Measurements from ENCODE around the gene OR52E6.

Gene OR52E6

DNA sequence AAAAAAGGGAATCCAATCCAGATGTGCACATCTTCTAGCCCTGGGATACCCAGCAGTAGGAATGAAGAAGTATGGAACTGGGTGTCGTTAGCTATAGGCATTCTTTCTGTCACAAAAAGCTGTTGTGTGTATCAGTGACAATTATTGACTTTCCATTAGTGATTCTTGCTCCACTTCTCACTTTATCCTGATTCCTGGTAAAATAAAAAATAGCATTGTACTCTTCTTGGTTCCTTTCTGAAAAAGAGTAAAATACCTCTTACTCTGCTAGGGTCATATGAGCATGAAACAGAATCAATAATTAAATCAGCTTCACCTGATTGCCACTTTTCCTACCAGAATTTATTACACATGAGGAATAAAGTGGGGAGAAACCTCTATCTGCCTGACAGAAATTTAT, at the start of gene OR52E6:
TSS of gene OR52E6 (minus strand) at position 101 of the 400 bp plus-strand sequence. CDS start at position 101, 0 bp downstream.
- no peak for DNase-seq

DNA sequence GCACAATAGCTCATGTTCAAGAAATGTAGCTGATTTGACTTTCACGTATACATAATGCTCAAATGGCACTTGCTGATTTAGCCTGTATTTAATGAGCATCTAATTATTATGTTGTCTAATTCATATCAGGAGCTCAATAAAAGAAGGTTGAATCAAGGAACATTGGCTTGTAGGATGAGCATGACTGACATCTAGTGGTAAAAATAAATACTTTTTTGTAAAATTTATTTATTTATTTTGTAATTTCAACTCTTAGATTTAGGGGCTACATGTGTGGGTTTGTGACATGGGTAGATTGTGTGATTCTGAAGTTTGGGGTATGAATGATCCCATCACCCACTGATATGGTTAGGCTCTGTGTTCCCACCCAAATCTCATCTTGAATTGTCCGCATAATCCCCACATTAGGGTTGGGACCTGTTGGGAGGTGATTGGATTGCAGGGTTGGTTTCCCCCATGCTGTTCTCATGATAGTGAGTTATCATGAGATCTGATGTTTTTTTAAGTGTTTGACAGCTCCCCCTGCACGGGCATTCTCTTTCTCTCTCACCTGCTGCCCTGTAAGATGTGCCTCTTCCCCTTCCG, 49.6 kb upstream of the OR52E6 start:
- no peak for DNase-seq

DNA sequence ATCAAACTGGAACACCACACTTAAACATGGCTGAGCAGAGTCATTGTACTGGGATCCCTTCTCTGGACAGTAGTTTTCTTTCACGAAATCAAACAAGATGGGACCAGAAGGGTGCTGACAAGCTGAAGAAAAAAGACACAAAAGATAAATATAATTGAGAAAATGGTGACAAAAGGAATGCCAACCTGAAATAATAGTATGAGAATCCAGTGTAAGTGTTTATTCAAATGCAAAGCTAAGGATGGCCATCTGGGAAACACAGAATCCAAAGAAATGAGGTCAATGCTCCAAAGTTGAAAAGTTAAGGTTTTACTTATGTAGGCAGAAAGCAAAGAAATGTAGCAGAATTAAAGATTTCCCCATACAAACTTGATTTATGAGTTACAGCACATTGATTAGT, 46.0 kb upstream of the OR52E6 start:
- no peak for DNase-seq

DNA sequence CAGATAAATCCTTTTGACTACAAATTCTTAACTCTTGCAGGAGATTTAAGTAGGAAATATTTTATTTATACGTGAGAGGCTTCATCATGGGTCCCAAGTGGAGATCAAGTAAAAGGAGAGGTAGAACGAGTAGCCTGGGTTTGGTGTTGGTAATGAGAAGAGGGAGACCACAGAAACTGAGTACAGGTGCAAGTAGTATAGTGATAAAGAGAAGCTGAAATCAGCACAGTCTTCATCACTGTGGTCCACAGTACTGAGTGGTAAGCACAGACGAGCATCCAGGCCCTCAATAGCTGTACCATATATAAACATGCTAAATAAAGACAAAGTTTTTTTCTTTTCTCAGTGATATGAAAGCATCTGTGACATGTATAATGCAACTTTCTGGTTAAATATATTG, 45.5 kb upstream of the OR52E6 start:
- DNase-seq, result no peak

DNA sequence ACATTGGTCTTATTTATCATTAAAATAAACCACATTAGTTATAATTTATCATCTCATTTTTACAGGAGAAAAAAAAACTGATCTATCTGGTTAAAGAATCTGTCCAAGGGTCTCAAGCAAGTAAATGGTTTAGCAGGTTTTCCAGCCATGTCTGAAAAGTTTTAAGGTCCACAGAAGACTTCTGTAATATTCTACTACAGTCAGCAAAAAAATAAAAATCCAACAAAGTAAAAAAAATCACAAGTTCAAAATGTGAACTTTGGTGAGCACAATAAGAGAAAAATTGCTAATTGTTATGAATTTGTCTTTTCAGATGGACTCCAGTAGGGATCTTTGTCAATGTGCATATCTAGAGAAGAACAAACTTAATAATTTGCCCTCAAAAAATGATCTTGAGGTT, 40.1 kb upstream of the OR52E6 start:
- no peak for DNase-seq

DNA sequence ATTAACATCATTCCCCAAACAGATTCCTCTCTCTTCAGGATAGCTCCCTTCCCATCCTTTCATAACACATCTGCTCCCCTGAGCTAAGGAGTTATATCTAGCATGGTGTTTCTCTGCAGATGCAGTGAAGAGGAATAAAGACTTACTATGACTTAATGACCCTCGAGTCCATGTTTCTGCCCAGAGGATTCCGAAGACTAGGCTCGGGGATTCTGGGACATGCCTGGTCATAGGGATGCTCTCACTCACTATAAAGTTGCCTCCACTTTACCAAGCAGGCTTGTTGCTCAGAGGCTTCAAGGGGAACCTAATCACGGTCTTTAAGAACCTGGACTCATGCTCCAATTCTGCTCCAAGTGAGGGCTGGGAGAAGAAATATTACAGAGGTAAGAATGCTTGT, 38.6 kb upstream of the OR52E6 start, which contains the start of gene OR52E4:
TSS of gene OR52E4 (plus strand) at position 301 of the 400 bp plus-strand sequence. CDS start 3,664 bp downstream, outside the sequence.
- no peak for DNase-seq

DNA sequence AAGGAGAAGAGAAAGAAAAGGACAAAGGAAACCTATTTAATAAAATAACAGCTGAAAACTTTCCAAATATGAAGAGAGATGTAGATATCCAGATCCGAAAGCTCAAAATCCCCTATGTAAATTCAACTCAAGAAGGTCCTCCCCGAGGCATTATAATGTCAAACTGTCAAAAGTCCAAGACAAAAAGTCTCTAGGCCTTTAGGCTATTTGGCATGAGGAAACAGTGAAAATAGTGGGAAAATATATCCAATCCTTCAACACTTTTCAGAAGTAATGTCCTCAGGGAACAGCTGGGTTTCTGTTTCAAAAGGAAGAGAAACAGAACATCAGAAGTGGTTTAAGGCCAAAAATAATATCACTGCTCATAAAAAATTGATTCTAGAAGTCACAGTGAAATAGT, 36.9 kb upstream of the OR52E6 start:
- DNase-seq, result no peak

DNA sequence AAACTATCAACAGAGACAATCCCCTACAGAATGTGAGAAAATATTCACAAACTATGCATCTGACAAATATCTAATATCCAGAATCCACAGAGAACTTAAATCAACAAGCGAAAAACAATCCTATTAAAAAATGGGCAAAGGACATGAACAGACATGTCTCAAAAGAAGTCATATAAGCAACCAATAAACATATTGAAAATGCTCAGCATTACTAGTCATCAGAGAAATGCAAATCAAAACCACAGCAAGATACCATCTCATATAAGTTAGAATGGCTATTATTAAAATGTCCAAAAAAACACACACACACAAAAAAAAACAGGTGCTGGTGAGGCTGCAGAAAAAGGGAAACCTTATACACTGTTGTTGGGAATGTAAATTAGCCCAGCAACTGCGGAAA, 24.1 kb upstream of the OR52E6 start:
- DNase-seq, result no peak

DNA sequence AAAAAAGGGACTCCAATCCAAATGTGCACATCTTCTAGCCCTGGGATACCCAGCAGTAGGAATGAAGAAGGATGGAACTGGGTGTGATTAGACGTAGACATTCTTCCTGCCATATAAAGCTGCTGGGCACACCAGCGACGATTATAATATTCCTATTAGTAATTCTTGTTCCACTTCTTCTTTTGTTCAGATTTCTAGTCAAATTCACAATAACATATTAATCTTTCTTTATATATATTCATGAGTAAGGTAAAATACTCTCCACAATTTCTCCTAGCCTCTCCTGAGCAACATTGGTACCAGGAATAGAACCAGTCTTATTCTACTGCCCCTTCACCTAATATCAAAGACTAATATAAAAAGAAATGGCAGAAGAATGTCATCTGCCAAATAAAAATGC, 15.9 kb upstream of the OR52E6 start, which contains the start of gene OR52E8:
TSS of gene OR52E8 (minus strand) at position 101 of the 400 bp plus-strand sequence. CDS start at position 101, 0 bp downstream.
- DNase-seq, result no peak

DNA sequence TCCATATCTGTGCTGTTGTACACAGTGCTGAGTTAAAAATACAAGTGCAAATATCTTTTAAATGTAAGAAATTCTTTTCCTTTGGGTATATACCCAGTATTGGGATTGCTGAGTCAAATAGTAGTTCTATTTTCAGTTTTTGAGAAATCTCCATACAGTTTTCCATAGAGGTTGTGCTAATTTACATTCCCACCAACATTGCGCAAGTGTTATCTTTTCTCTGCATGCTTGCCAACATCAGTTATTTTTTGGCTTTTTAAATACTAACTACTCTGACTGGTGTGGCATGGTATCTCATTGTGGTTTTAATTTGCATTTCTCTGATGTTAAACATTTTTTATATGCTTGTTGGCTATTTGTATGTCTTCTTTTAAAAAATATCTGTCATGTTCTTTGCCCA, 9.3 kb upstream of the OR52E6 start:
- DNase-seq, result no peak

DNA sequence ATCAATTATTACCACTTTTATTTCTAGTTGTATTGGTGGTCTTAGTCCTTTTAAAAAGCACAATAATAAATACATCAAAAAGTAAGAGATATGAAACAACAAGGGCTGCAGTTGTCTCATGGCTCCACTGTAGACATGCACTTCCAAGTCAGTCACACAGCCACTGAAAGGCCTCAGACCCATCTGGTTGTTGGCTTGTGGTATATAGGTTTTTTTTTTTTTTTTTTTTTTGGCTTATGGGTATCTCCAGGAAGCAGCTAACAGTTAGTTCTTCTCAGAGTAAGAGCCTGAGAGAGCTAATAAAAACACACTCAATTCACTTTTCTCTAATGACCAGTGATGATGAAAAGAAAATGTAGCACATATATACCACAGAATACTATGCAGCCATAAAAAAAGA, 6.0 kb upstream of the OR52E6 start:
- DNase-seq, result peak; percentile 12

DNA sequence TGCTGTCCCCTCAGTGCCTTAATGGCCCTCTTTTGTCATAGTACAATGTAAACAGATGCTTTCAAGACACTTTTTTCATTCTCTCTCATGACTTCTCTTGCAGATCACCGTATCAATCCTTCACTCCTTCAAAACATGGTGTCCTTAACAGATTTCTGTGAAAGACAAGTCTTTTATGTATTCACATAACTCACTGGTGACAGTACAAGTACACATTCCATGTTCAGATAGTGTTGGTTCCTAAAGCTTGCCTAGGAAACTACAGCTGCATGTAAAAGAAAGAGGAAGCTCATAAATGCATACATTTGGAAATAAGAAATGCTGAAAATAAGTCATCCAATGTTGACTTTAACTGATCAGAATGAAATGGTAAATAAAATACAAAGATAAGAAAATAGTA, 5.0 kb upstream of the OR52E6 start:
- no peak for DNase-seq

DNA sequence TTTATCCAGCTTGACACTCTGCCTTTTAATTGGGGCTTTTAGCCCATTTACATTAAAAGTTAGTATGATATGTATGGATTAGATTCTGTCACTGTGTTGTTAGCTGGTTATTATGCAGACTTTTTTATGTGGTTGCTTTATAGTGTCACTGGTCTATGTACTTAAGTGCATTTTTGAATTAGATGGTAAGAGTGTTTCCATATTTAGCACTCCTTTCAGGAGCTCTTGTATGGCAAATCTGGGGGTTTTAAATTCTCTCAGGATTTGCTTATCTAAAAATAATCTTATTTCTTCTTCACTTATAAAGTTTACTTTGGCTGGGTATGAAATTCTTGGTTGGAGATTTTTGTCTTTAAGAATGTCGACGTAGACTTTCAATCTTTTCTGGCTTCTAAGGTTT, 4.0 kb downstream of the OR52E6 start:
- DNase-seq, result no peak

DNA sequence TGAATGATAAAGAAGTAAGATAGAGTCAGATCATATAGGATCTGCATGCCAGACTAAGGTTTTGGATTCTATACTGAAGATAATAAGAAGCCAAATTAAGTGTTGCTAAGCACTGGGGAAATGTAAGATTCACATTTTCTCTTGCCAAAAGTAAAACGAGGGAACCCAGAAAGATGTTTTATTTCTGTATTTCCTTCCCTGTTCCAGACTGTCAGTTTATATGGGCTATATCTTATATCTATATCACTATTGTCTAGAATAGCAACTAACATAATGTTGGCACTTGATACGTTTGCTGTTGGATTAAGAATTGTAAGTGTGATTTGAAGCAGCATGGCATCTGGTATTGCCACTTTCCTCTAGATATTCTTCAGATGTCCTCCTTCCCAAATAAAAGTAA, 8.3 kb downstream of the OR52E6 start:
- no peak for DNase-seq

DNA sequence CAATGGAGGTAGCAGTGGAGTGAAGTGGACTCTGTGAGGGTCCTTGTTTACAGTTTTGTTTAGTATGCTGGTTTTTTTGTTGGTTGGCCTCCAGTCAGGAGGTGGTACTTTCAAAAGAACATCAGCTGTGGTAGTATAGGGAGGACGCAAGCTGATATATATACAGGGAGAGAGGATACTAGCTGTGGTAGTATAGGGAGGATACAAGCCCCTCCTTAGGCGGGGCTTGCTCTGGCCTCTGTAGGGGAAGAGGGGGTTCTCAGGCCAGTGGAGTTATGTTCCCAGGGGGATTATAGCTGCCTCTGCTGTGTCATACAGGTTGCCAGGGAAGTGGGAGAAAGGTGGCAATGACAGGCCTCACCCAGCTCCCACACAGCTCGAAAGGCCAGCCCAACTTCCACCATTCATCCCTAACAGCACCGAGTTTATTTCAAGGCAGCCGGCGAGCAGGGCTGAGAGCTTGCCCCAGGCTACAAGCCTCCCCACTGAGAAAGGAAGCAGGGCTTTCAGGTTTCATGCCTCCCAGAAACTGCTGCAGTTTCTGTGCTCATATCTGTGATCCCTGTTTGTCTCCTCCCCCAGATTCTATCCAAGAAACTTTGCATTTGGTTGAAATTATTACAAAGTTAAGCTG, 10.4 kb downstream of the OR52E6 start:
- DNase-seq, result no peak

DNA sequence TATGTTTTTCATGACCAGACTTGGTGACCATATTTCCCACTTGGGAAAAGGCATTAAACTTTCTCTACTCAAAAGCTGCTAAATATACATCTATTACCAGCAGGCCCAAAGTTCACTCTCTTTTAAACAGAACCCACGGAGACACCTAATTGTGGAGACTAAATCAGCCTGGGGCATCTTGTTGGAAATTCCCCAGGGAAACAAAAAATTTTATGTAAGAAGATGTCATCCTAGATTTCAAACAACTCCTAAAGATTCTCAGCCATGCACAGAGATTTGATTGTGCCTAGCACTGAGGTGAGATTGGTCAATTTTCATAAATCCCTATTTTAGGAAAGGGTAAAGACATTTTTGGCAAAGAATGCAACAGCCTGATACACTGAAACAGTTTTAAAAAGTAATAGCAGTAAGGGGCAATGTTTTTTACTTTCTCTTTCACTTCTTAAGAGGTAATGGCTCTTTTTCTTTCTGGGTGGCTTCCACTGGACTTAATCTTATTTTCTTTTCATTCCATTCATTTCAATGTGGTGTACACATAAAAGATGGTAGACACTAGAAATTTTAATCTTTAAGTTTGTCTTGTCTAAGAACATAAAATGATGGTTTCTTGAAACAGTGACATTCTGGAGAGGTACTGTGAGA, 23.3 kb downstream of the OR52E6 start:
- no peak for DNase-seq

DNA sequence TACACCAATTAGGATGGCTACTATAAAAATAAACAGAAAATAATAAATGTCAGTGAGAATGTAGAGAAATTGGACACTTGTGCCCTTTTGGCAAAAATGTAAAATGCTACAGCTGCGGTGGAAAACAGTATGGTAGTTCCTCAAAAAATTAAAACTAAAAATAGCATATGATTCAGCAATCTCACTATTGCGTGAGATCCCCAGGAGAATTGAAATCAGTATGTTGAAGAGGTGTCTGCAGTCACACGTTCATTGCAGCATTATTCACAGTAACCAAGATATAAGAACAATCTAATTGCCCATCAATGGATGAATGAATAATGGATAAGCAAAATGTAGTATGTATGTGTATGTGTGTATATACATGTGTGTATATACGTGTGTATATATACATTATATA, 26.2 kb downstream of the OR52E6 start:
- DNase-seq, result peak; percentile 27

DNA sequence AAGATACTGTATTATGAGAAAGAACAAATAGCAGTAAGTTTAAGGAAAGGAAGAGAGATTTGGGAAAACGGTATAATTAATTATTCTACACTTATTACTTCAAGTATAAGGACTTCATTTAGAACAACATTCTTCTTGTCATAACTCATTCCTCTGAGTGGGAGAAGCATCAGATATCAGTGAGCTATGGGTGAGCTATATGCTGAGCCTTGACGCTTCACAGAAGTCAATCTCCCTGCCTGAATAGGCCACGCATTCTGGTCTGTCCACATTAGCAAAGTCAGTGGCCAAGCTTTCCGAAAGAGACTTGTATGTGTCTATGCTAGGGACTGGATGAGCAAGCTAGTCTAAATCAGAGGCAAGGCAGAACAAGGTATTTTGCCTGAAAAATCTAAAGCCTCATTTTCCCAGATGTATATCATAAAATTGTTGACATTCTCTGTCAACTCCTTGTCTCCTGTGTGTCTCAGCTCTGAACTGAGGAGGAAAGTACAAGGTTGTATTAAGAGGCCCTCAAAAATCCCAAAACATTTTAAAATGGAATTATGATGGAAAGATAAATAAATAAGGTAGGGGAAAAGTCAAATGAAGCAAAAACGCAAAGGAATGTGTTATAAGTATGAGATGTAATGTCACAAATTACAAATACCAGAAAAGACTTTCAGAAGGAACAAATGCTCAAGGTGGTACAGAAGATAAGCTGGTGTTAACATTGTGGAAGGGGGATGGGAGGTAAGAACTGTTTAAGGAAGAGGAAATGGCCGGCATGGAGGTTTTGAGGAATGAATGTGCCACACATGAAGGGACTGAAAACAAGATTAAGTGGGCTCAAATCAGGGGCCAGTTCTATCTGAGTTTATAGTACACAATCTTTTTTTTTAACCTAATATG, 31.5 kb downstream of the OR52E6 start:
- DNase-seq, result peak; percentile 47

DNA sequence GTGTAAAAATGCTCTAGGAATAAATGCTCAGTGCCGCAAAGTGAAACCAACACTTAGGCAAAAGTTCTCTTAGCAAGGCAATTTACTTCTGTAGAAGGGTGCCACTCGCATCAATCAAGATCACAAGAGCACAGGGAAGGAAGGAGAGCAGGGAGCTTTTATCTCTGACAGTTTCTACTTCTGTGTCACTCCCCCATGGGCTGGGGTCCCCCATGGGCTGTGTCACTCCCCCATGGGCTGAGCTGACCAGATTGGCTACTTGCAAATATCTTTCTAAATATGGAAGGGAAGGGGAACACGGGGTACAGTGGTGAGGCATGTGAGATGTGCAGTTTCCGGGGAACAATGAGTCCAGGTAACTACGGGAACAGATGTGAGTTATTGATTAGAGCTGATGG, 32.6 kb downstream of the OR52E6 start:
- DNase-seq, result peak; percentile 4

DNA sequence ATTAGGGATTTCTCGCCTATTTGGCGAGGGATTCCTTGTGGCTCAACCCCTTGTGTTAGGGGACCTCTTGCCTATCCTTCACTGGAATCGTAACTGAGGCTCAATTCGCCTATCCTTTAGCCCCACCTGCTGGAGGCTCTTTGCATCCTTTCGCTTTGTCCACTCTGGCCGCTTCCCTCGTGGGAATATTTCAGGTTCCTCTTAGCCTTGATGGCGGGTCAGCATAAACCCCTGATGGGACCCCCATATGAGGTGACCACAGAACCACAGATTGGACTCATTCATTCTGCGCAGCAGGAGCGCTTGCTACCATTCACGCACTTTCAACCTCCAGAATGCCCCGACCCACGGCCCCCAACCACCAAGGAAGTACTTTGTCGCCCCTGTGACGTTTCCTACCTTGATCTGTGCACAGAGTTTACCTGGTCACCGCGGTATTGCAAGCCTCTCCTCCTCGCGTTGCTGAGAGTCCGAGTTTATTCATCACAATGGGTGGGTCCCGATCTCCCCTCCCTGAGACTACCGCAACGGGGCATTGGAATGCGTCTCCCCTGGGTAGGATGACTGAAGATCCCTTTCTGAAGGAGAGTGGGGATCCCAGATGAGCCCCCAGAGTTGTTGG, 33.1 kb downstream of the OR52E6 start, which contains the start of gene OR52N2:
TSS of gene OR52N2 (plus strand) at position 425 of the 622 bp plus-strand sequence. CDS start 11,412 bp downstream, outside the sequence.
- peak; percentile 63 for DNase-seq

DNA sequence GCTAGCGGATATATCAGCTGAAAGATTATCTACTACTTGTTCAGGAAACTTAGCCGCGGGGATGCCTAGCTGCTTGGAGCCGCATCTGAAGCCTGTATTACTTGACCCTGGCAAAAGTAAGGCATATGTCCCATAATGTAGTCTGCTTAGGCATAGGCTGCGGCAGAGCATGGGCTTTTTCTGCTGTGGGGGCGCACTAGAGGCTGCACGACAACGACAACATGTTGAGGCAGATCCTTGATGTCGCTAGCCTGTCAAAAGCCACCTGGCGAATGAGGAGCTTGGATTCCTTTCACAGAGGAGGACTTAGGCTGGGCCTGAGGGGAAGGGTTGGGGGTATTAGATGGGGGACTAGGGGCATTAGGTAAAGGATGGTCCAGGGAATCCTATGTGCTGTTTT, 34.1 kb downstream of the OR52E6 start:
- DNase-seq, result no peak

DNA sequence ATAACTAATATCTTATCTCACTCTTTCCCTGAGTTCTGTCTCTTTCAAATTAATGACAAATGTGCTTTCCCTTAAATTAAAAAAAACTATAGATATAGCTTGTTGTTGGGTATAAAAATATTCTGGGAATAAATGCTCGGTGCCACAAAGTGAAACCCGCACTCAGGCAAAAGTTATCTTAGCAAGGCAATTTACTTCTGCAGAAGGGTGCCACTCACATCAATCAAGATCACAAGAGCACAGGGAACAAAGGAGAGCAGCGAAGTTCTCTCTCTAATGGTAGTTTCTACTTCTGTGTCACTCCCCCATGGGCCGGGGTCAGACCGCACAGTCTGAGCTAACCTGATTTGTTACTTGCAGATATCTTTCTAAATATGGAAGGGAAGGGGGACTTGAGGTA, 37.7 kb downstream of the OR52E6 start:
- DNase-seq, result no peak

DNA sequence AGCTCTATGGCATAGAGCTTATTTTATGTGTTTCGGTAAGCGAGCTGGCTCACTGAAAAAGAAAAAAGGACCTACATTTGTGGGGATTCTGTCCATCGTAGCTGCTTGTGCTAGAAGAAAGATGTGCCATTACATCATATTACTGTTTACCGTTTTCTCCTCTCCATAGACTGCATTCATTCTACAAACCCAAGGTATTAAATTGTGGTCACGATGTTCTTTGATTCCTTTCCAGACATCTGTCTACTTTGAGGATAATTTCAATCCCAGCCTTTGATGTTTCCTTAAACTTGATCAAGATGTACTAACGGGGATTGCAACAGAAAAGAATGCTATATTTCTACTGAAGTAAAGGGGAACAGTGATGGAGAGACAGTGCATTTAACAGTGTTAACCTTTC, 45.2 kb downstream of the OR52E6 start:
- no peak for DNase-seq
